Activated CD8-positive, alpha-beta memory T cell treated with anti-CD3 and anti-CD28 coated beads, Interleukin-2, amount 10 ng/mL, durations not matched to agents 7 days and 5 days (primary cell): ENCODE measurements around the gene KRT15. TPM values are rescaled to one million over a fixed set of nuclear protein-coding genes. Genes with fewer than 3 reads are reported as not detected.

Source experiments
- ATAC-seq: fragments of 150-1000 bp; cut with Tn5 transposase; one replicate; pipeline ENCODE4 v1.10.0; 2021; ENCODE audit warnings: moderate library complexity
- CTCF ChIA-PET: fragments of 350-600 bp; sonication (Branson Sonifier 250); formaldehyde crosslinking; loops from one replicate; lab custom pipeline; 2021; ENCODE audit warnings: antibody characterized with exemption; lab: Charles Lee
- DNase-seq: peaks from one replicate; pipeline ENCODE4 v3.0.0-alpha.2; 2020
- H3K27ac Mint-ChIP-seq: one replicate; pipeline ENCODE4 v1.8.0; 2021; ENCODE audit warnings: mild to moderate bottlenecking, mixed read lengths
- H3K27me3 Mint-ChIP-seq: one replicate; pipeline ENCODE4 v1.8.0; 2021; ENCODE audit warnings: mixed read lengths
- H3K36me3 Mint-ChIP-seq: one replicate; pipeline ENCODE4 v1.8.0; 2021; ENCODE audit warnings: mild to moderate bottlenecking, mixed read lengths
- H3K4me1 Mint-ChIP-seq: one replicate; pipeline ENCODE4 v1.8.0; 2021; ENCODE audit warnings: mixed read lengths
- H3K4me3 Mint-ChIP-seq: one replicate; pipeline ENCODE4 v1.8.0; 2021; ENCODE audit warnings: mild to moderate bottlenecking, moderate library complexity, mixed read lengths
- H3K9me3 Mint-ChIP-seq: one replicate; pipeline ENCODE4 v1.8.0; 2022; ENCODE audit warnings: low read depth, mixed read lengths
- total RNA-seq, 2 experiments: library from RNA; stranded (reverse); gene quantifications; one replicate each; pipeline ENCODE4 v1.2.3, GENCODE V29; 2021

The KRT15 gene
- total RNA-seq, 2 experiments from 2014 or later: not detected

DNA sequence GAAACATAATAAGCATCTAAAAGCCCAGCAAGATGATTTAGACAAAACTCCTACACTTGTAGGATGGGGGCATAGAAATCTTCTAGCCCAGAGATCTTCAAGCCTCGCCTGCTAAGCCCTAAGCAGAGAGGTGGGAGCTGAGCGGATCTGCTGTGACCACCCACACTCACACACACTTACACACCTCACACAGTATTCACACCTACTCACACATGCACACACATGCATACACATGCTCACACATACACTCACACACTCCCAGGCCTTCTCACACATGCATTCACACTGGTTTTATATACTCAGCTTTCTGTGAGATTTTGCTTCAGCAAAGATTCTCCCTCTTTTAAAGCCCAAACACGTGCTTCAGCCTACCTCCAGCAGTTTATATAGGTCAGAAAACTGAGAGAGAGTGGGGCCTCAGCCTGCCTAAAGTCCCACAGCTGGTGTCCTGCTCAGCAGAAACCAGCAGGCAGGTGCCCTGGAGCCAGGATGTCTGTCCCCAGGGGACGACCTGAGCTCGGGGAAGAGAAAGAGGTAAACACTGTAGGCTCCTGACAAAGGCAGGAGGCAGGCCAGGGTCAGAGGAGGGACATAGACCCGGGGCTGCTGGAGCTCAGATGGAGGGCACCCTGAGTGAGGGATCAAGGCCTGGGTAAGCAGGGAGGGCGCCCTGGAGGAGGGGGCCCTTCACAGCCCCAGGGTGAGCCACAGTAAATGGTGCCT is 21.4 kb upstream of the KRT15 start:
- no peaks in the 10 kb centered on the region for H3K9me3 Mint-ChIP-seq
- no peak overlapping the region for H3K4me3 Mint-ChIP-seq
- no peaks in the 10 kb centered on the region for H3K4me1 Mint-ChIP-seq
- DNase-seq (no peak), ATAC-seq (no peak)
- H3K27ac Mint-ChIP-seq: no peak overlapping the region
- H3K36me3 Mint-ChIP-seq: no peaks in the 10 kb centered on the region
- CTCF ChIA-PET: interaction anchor here (1.6 to 2.5 kb wide), 3 partner anchors 9 to 123 kb away, joined by 5 to 13 read pairs (median 13); no protein-coding TSS in a partner anchor
- peaks cover 18% of the 10 kb centered on the region for H3K27me3 Mint-ChIP-seq

DNA sequence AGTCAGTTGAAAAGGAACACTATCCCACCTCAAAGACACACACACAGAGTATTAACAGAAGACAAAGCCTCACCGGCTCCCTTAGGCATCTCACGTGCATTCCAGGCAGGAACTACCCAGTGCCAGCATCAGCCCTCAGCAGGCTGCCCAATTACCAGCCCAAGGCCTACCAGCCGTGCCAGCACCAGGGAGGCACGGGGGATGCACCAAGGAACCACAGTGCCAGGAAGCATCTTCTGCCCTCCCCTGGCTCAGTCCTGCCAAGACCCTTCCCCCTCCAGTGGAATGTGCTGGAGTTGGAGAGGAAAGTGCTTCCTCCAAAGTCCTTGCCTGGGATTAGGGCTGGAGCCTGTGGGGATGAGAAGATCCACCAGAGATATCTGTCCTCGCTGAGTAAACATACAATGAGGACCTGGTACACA is 20.4 kb upstream of the KRT15 start:
- ATAC-seq (no peak), DNase-seq (no peak)
- CTCF ChIA-PET: no interaction called here
- Mint-ChIP-seq H3K27me3 (peaks cover 18% of the 10 kb centered on the region), H3K36me3 (no peaks in the 10 kb centered on the region), H3K27ac (no peak overlapping the region), H3K9me3 (no peaks in the 10 kb centered on the region), H3K4me3 (no peak overlapping the region), H3K4me1 (no peaks in the 10 kb centered on the region)

DNA sequence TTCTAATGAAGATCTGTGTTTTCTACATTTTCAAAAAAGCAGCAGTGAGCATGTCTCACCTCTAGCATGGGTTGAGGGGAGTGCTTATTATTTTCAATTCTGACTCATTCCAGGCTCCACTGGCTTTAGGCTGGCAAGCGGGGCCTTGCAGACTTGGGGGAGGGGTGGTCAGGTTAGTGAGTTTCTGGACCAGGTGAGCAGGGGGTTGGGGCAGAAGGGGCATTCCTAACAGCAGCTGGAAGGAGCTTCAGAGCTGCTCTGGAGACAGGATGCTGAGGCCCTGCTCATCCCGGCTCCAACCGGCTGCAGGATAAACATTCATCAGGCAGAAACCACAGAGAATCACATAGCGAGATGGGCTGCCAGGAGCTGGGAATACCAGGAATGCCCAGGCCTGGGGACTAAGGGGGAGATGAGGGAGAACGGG is 19.9 kb upstream of the KRT15 start:
- CTCF ChIA-PET: interaction anchor here (0.6 to 0.8 kb wide), 2 partner anchors 44 to 122 kb away, joined by 3 read pairs; no protein-coding TSS in a partner anchor
- ATAC-seq (no peak), DNase-seq (no peak)
- Mint-ChIP-seq H3K9me3 (no peaks in the 10 kb centered on the region), H3K27me3 (peaks cover 21% of the 10 kb centered on the region), H3K27ac (no peak overlapping the region), H3K36me3 (no peaks in the 10 kb centered on the region), H3K4me3 (no peak overlapping the region), H3K4me1 (no peaks in the 10 kb centered on the region)

DNA sequence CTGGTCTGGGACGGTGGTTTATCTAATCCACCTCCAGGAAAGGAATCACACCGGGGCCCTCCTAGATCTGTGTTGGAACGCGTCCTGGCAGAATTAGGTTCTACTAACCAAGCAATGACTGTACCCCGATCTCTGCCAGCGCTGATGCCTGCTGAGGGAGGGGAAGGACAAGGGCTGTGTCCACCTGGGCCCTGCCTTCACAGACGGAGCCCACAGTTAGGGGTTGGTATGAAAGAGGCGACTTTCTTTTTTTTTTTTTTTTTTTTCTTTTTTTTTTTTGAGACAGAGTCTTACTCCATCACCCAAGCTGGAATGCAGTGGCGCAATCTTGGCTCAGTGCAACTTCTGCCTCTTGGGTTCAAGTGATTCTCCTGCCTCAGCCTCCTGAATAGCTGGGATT is 19.3 kb upstream of the KRT15 start:
- CTCF ChIA-PET: interaction anchor here (0.6 to 0.8 kb wide), 2 partner anchors 43 to 122 kb away, joined by 3 read pairs; no protein-coding TSS in a partner anchor
- ATAC-seq (no peak), DNase-seq (no peak)
- Mint-ChIP-seq H3K36me3 (no peaks in the 10 kb centered on the region), H3K4me1 (no peaks in the 10 kb centered on the region), H3K27ac (no peak overlapping the region), H3K27me3 (peaks cover 22% of the 10 kb centered on the region), H3K9me3 (no peaks in the 10 kb centered on the region), H3K4me3 (no peak overlapping the region)

DNA sequence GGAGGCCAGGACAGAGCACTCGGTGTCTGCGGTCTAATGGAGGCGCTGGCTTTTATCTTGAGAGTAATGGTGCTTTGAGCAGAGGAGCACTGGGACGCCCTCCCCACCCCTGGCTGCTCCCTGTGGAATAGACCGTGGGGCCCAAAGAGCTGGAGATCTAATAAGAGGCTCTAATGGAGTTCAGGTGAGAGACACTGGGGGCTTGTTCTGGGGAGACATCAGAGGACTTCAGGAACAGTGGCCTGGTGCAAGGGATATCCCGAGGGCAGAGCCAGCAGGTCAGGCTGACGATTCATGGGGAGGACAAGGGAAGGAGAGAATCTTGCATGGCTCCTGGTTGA is 18.9 kb upstream of the KRT15 start:
- CTCF ChIA-PET: no interaction called here
- DNase-seq (no peak), ATAC-seq (no peak)
- Mint-ChIP-seq H3K9me3 (no peaks in the 10 kb centered on the region), H3K36me3 (no peaks in the 10 kb centered on the region), H3K27ac (no peak overlapping the region), H3K4me3 (no peak overlapping the region), H3K4me1 (no peaks in the 10 kb centered on the region), H3K27me3 (peaks cover 22% of the 10 kb centered on the region)

DNA sequence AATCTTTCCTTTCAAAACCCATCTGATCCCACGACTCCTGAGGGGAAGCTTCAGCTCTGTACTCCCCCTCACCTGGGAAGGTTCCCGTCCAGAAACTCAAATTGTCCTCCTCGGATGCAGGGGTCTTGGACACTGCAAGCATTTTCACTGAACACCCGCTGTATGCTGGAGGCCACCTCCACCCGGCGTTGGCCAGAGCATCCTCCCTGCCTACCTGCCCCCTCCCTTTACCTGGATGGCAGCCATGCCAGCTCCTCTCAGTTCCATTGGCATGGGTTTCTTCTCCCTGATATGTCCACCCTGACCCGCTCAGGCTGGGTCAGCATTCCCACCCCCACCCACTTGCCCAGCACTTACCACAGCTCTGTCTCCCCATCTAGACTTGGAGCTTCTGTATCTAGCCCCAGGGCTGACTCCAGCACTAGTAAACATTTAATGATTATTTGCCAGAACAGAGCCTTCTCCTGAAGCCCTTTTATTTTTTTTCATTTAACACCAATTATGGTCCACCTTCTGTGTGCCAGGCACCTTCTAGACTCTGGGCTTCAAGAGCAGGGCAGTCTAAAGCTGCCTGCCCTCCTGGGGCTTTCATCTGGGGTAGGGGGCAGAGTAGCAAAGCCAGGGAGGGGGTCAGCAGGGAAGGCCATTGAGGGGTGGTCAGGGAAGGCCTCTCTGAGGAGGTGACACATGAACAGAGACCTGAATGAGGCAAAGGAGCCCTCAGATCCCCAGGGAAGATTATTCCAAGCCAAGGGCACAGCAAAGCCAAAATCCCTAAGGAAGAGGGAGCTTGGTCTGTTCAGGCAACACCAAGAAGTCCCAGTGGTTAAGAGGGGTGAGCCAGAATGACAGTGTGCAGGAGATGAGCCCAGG is 18.3 kb upstream of the KRT15 start:
- Mint-ChIP-seq H3K36me3 (no peaks in the 10 kb centered on the region), H3K4me1 (no peaks in the 10 kb centered on the region), H3K27ac (no peak overlapping the region), H3K4me3 (no peak overlapping the region), H3K9me3 (no peaks in the 10 kb centered on the region), H3K27me3 (peaks cover 26% of the 10 kb centered on the region)
- DNase-seq (no peak), ATAC-seq (no peak)
- CTCF ChIA-PET: interaction anchor here (0.9 to 1.2 kb wide), 3 partner anchors 12 to 43 kb away, joined by 3 to 5 read pairs (median 3); no protein-coding TSS in a partner anchor

DNA sequence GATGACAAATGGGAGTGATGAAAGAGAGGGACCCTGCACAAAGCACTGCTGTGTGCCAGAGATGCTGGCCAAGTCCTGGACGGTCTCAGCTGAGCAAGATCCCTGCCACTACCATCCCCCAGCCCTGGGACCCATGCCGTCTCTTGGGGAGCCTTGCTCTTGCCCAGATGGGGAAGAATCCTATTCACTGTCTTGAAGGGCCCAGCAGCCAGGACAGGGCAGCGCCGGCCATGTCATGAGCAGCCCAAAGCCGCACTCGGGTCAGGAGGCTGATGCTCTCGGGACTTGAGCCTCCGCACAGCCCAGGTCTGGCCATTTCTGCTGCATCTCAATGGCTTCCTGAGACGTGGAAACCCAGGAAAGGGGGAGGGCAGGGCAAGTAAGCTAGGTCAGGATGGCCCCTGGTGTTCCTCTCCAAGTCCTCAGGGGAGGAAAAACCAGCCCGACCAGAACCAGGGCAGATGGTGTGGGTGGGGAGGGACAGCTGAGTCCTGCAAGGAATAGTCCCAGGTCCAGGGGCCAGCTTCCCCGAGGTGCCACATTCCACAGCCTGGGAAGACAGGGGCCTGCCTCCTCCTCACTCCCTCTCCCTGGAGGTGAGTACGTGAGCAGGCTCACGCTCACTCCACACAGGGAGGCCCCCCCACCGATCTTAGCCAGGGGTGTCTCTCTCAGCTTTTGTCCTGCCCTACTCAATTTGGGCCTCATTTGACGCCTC is 17.2 kb upstream of the KRT15 start:
- ATAC-seq (no peak), DNase-seq (no peak)
- Mint-ChIP-seq H3K9me3 (no peaks in the 10 kb centered on the region), H3K27ac (no peak overlapping the region), H3K4me1 (no peaks in the 10 kb centered on the region), H3K27me3 (peaks cover 30% of the 10 kb centered on the region), H3K4me3 (no peak overlapping the region), H3K36me3 (no peaks in the 10 kb centered on the region)
- CTCF ChIA-PET: interaction anchor here (0.9 to 4.0 kb wide), 4 partner anchors 13 to 44 kb away, joined by 3 to 23 read pairs (median 4); no protein-coding TSS in a partner anchor

DNA sequence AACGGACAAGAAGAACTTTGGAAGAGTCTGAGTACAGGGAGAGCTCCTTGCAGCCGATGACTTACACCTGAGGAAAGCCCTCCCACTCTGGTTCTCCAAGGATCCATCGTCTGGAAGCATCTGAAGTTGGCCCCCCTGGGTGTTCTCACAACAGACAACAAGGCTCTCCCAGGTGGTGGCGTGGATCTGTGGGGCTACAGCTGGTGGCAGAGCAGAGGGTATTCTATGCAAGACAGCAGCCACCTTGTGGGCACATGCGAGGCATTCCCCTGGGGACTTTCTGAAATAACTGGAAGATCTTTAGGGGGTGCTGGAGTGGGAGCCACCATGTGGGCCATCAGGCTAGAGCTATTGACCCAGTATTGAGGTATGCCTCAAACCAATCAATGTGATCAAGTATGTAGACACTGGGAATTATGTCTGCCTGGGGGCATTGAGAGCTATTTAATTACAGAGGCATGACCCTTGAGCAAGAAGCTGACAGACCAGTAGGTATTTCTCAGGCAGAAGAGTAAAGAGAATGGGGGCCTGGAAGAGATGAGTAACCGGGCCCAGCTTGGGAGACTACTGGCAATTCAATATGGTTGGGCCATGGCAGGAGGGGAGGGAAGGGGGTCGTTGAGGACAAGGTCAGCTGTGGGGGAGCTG is 16.3 kb upstream of the KRT15 start:
- no peak overlapping the region for H3K4me3 Mint-ChIP-seq
- H3K9me3 Mint-ChIP-seq: no peaks in the 10 kb centered on the region
- CTCF ChIA-PET: interaction anchor here (4.0 kb wide), 1 partner anchor 14 kb away, joined by 23 read pairs; no protein-coding TSS in a partner anchor
- H3K36me3 Mint-ChIP-seq: no peaks in the 10 kb centered on the region
- no peak overlapping the region for H3K27ac Mint-ChIP-seq
- no peaks in the 10 kb centered on the region for H3K4me1 Mint-ChIP-seq
- DNase-seq: no peak
- no peak for ATAC-seq
- H3K27me3 Mint-ChIP-seq: peaks cover 39% of the 10 kb centered on the region

DNA sequence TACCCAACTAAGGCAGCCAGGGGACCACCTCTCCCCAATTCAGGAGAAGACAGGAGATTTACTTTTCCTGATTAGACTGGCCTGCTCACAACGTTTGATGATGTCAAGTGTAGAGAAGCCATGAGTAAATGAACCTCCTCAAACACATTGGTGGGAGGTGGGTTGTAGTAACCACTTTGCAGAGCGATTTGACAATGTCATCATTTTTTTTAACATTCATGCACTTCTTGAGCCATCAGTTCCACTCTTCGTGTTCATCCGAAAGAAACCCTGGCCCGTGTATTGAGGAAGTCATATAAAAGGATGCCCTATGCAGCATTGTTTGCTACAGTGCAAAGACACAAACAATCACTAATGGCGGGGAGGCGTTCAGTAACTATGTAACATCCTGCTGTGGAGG is 14.9 kb upstream of the KRT15 start:
- H3K36me3 Mint-ChIP-seq: no peaks in the 10 kb centered on the region
- no peak overlapping the region for H3K27ac Mint-ChIP-seq
- CTCF ChIA-PET: interaction anchor here (4.0 kb wide), 1 partner anchor 15 kb away, joined by 23 read pairs; no protein-coding TSS in a partner anchor
- no peaks in the 10 kb centered on the region for H3K4me1 Mint-ChIP-seq
- no peak for DNase-seq
- ATAC-seq: no peak
- peaks cover 51% of the 10 kb centered on the region for H3K27me3 Mint-ChIP-seq
- H3K9me3 Mint-ChIP-seq: no peaks in the 10 kb centered on the region
- no peak overlapping the region for H3K4me3 Mint-ChIP-seq

DNA sequence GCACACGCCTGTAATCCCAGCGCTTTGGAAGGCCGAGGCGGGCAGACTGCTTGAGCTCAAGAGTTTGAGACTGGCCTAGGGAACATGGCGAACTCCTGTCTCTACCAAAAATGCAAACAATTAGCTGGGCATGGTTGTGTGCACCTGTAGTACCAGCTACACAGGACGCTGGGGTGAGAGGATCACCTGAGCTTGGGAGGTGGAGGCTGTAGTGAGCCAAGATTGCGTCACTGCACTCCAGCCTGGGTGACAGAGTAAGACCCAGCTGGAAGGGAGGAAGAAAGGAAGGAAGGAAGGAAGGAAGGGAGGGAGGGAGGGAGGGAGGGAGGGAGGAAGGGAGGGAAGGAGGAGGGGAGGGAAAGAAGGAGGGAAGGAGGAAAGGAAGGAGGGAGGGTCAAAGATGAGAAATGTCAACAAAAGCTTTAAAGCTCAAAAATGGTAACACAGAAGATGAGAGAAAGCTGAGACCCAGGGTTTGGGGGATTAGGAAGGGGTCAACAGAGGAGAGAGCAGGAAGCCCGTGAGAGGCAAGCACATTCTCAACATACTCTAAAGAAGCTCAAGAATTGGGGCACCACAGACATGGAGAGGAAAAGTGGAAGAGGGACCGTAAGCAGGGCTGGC is 14.4 kb upstream of the KRT15 start:
- H3K36me3 Mint-ChIP-seq: no peaks in the 10 kb centered on the region
- H3K4me3 Mint-ChIP-seq: no peak overlapping the region
- peaks cover 57% of the 10 kb centered on the region for H3K27me3 Mint-ChIP-seq
- no peaks in the 10 kb centered on the region for H3K4me1 Mint-ChIP-seq
- CTCF ChIA-PET: interaction anchor here (4.0 kb wide), 1 partner anchor 16 kb away, joined by 23 read pairs; no protein-coding TSS in a partner anchor
- H3K27ac Mint-ChIP-seq: no peak overlapping the region
- ATAC-seq (no peak), DNase-seq (no peak)
- no peaks in the 10 kb centered on the region for H3K9me3 Mint-ChIP-seq

DNA sequence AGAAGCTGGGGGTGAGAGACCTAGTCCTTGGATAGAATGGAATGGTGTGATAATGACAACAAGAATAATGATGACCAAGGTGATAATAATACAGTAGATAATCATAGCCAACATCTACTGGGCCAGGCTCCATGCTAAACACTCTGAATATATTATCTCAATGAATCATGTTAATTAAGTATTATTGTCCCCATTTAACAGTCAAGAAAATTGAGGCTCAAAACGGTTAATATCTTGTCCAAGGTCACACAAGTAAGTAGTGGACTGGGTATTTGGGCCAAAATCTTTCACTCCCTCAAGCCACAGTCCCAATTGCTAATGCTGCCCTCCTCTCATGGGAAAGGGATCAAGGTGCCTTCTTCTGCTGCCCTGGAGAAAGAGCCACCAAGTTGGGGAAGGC is 13.3 kb upstream of the KRT15 start:
- ATAC-seq: no peak

More for the DNA sequence above, 13.3 kb upstream of the KRT15 start:
- Mint-ChIP-seq H3K4me3 (no peak overlapping the region), H3K27ac (no peak overlapping the region), H3K36me3 (no peaks in the 10 kb centered on the region), H3K27me3 (peaks cover 67% of the 10 kb centered on the region), H3K9me3 (no peaks in the 10 kb centered on the region), H3K4me1 (no peaks in the 10 kb centered on the region)
- CTCF ChIA-PET: interaction anchor here (4.0 kb wide), 1 partner anchor 17 kb away, joined by 23 read pairs; no protein-coding TSS in a partner anchor
- DNase-seq: no peak
